Epithelial cell of prostate (primary cell): ENCODE results near the gene RABL3.
"Not testable (repeated sequence)": the region's sequence is repeated elsewhere in the genome, so short reads cannot be mapped to it uniquely, and the experiment has no call there.

Source experiments
- DNase-seq: peaks from one replicate; pipeline ENCODE4 v3.0.0-alpha.2; 2011; ENCODE audit warnings: low read depth, low spot score
- H3K27ac ChIP-seq: fragments of 450-650 bp; 2 replicates; pipeline ENCODE4 v1.5.1; 2017; ENCODE audit warnings: mild to moderate bottlenecking

RABL3 gene

DNA sequence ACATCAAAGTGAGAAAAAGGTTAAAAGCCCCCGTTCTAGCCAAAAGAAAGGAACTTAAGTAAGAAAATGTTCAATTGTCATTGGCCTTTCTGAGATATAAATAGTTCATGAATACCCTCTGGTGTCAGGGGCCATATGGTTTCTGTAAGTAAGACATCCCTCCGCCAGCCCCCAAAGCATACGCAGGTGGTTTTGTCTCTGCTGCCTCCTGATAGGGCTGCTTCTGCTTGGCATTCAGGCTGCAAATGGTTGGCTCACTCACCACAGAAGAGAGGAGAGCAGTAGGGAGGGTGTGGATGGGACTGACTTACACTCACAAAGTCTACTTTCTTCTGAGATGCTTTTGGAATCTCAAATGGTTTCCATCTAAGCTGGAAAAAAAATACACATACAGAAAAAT is 90.0 kb downstream of the RABL3 start:
- no peak overlapping the region for H3K27ac ChIP-seq
- no peak for DNase-seq

DNA sequence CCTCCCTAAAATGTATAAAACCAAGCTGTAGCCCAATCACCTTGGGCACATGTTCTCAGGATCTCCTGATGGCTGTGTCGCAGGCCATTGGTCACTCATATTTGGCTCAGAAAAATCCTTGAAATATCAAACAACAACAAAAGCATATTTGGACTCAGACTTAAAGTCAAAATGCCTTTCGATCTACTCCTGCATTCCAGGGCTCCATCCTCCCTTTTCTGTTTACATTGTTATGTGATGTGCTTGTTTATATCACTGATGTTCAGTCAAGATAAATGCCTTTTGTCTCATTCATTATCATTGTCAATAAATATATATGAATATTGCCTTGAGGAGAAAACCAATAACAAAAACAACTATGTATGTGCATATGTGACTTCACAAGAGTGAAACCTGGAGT is 92.0 kb downstream of the RABL3 start:
- H3K27ac ChIP-seq, result no peak overlapping the region
- no peak for DNase-seq

DNA sequence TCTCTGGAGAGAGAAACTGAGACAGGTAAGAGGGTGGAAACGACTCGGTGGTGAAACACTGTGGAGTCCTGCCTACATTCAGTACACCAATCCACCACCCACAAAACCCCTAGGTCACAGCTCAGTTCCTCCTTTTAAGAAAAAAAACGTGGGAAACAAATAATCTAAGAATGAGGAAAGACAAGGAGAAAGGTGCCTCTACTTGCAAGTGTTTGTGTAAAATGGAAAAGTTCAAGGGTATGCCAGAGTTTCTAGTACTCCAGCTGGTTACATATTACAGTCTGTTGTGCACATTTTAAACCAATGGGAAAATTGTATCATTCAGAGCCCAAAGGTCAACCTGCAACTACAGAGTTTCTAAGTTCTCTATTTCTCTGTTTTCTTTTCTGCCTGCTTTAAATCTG is 92.5 kb downstream of the RABL3 start:
- no peak overlapping the region for H3K27ac ChIP-seq
- no peak for DNase-seq

DNA sequence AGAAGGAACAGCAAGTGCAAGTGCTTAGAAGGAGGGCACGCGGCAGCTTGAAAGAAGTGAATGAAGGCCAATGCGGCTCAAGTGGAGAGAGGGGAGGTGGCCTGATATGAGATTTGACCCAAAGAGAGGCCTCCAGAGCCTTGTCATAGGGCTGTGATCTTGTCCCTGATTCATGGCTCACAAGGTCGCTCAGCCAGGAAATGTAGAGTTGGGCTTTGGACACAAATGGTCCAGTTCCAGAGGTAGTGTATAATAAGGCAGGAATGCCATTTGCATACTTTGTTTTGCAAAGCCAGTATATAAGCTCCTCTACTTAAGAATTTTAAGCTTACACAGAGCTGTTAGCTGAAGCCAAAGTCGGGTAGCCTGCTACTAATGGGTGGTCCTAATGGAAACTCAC is 94.0 kb downstream of the RABL3 start:
- H3K27ac ChIP-seq, result no peak overlapping the region
- no peak for DNase-seq

DNA sequence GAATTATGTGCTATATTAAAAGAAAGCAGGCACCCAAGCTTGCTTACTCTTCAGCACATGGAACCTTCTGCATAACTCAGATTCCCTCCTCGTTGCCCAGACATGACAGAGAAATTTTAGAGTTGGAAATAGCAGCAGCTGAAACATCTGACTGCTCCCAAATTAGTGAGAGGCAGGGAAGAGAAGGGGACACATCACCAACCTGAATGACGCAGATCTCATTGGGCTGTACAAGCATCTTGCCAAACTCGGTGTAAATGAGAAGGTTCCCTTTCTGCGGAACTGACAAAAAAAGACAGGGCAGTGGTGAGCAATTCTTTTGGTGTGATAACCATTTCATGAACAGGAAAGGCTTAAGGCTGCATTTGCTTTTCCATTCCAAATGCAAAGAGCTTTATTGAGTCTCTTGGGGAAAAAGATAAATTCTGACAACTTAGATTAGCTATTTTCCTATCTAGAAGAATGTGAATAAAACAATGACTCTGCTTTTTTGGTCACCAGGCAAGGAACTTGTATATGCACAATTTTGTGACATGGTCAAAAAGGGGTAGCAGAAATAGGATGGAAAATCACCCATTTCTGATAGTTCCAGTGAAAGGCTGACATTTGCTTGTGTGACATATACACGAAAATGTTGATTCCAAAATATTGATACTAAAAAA is 95.4 kb downstream of the RABL3 start:
- DNase-seq, result no peak
- no peak overlapping the region for H3K27ac ChIP-seq

DNA sequence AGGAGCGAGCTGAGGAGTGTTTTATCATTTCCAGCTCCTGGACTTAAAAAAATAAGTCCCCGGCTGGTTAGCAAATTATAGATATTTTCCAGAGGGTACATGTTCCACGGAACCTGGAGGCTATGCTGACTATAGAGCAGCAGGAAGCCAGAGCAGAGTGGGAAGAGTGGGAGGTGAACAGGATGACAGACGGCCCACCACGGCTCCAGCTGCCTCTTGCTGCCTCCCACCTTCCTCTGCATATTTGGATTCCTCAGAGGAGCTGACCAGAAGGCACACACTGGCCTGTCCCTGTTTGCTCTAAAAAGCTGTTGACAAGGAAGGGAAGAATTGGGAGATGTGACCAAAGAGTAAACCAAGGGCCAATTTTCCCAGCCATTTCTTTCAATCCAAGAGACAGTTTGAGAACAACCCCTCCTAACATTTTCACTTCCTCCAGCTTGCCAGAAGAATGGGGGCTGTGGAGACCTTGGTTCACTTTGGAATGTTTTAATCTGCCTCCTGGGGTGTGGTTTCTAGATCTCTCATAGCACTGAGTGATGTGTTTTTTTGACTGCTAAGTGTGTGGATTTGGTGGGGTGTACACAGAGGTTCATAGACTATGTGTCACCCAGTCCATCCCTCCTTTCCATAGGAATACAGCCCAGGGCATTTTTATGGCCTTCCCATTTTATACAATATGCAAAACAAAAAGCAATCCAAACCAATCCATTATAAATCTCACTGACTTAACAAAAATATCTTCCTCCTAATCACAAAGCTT is 97.1 kb downstream of the RABL3 start:
- H3K27ac ChIP-seq, result no peak overlapping the region
- no peak for DNase-seq

DNA sequence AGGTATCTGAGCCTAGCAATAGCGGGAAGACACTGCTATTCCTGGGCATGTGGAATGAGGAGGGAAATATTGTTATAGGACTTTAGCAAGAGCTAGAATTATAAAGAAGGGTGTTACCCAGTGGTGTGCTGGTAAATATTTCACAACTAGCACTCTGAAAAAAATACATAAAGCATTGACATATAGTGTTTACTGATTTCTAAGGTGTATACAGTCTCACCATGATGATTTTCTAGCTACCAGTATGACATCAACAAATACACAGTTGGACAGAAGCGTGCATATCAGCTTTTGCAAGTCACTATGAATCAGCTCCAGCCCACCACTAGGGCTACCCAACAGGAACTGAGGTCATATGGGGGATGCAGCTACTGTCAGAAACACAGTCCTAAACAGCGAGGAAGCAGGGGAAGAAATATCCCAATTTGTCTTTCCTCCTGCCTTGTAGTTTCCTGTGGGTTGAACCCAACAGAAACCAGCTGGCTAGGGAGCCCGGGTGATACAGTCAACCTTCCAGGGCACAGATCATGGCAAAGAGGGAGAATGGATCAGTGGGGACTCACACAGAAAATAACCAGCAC is 99.9 kb downstream of the RABL3 start:
- no peak overlapping the region for H3K27ac ChIP-seq
- DNase-seq, result no peak

DNA sequence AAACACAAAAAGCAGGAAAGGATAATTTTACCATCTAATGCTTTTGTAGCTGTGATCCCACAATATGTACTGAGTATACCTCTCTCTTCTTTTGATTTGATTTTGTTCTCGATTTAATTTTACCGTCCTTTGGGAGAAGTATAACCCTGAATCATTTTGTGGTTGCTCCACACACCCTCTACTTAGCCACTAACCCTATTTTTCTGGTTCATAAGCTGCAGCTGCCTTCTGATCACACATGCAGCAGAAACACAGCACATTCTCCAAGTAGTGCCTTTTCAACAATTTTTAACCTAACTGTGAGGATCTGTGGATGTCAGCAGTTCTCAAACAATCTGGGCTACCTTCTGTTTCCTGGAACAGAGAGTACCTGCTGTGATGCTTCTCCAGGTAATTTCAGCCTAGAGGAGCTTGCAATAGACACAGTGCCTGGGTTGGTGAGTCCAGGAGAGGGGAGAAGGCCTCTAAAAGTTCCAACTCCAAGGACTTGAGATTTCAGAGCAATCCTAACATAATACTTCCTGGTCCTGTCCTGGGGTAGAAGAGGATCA is 100.5 kb downstream of the RABL3 start:
- no peak for DNase-seq
- no peak overlapping the region for H3K27ac ChIP-seq

DNA sequence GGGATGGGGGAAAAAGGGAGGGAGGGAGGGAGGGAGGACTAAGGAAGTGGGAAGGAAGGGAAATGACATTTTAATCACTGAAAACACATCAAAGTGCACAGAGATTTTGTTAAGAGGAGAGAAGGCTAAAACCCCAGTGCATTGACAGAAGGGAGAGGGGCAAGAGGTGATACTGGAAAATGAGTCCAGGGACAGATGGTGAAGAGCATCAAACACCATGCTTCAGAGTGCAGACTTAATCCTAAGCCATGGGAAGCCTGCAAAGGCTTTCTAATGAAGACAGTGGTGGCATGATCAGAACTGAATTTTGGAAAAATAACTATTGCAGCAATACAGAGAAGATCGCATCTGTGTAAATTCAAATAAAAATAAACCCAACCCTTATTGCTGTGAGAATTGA is 102.1 kb downstream of the RABL3 start:
- H3K27ac ChIP-seq, result no peak overlapping the region
- no peak for DNase-seq

DNA sequence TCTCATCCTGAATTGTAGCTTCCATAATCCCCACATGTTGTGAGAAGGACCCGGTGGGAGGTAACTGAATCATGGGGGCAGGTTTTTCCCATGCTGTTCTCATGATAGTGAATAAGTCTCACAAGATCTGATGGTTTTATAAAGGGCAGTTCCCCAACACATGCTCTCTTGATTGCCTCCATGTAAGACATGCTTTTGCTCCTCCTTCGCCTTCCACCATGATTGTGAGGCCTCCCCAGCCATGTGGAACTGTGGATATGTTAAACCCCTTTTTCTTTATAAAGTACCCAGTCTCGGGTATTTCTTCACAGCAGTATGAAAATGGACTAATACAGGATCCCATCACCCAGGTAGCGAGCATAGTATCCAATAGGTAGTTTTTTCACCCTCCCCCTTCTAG is 103.5 kb downstream of the RABL3 start:
- H3K27ac ChIP-seq, DNase-seq: not testable (repeated sequence)

DNA sequence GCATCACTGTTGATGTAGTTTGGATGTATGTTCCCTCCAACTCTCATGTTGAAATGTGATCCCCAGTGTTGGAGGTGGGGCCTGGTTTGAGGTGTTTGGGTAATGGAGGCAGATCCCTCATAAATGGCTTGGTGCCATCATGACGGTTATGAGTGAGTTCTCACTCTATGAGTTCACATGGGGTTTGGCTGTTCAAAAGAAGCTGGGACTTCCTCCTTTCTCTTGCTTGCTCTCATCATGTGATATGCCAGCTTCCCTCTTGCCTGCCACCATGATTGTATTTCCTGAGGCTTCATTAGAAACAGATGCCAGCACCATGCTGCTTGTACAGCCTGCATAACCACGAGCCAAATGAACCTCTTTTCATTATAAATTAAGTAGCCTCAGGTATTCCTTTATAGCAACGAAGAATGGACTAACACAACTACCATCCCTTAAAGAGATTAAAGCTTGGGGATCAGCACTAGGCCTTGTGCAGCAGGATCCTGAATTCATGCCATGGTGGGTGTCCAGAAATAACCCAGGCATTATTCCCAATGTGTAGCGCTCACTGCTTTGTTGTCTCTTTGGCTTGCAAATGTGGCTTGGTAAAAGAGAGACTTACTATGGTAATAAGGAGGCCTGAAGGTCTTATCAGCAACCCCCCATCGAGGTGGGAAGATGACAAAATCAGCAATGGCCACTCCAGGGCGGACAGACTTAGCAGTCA is 104.3 kb downstream of the RABL3 start:
- no peak for DNase-seq
- H3K27ac ChIP-seq, result no peak overlapping the region

DNA sequence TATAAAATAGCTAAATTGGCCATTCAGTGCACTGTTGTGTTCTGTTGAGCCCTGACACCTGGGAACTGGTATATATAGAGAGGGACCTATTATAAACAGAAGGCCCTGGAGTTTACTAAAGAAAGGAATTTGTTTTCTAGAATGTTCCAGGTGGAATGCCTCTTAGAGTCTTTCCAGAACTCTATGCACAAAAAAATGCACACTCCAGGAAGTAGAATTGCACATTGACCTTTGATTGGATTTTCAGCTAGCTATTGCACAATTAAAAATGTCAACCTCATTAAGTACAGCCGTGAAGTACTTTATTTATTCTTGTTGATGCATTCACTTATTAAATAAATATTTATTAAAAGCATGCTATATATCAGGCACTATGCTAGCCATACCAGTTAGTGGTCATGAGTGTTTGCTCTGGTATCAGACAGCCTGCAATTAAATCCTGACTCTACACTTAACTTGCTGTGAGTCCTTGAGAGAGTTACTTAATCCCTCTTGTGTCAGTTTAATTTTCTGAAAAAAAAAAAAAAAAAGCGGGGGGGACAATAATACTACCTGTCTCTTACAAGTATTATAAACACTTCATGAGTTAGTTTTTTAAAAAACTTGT is 105.4 kb downstream of the RABL3 start:
- no peak for DNase-seq

More for the DNA sequence above, 105.4 kb downstream of the RABL3 start:
- no peak overlapping the region for H3K27ac ChIP-seq
